OCI-LY7 (cell line): Measurements from ENCODE around the gene PLCL1. TPM values are rescaled to one million over a fixed set of nuclear protein-coding genes. Genes with fewer than 3 reads are reported as not detected.

Experiments
- BruUV-seq: library from RNA; stranded (reverse); fragments of 400-500 nt; replicated peaks from 2 replicates; lab custom pipeline; 2021; lab: Mats Ljungman, UMichigan
- CTCF ChIA-PET: fragments of 300-600 bp; sonication (Branson Sonifier 250); formaldehyde crosslinking; loops from one replicate; lab custom pipeline; 2022; ENCODE audit warnings: antibody characterized with exemption; ENCODE audit not compliant: unreplicated experiment; lab: Charles Lee
- POLR2A ChIA-PET: fragments of 300-600 bp; sonication (Branson Sonifier 250); formaldehyde crosslinking; loops from one replicate; lab custom pipeline; 2022; ENCODE audit warnings: antibody characterized with exemption; lab: Charles Lee
- DNase-seq: peaks from one replicate; pipeline ENCODE4 v3.0.0-alpha.2; 2015; ENCODE audit warnings: low spot score
- H2AFZ ChIP-seq: fragments of 200-600 bp; sonication (generic), shearing (Covaris generic); 2 replicates; pipeline ENCODE4 v1.6.1; 2014; ENCODE audit warnings: mild to moderate bottlenecking, antibody characterized with exemption, low read length, moderate library complexity
- H3K27ac ChIP-seq: fragments of 200-600 bp; sonication (generic); 2 replicates; pipeline ENCODE4 v1.5.1; 2014; ENCODE audit warnings: mixed run types, low read depth, mild to moderate bottlenecking, moderate library complexity, low read length, inconsistent platforms; ENCODE audit not compliant: poor library complexity, severe bottlenecking
- H3K36me3 ChIP-seq: fragments of 200-600 bp; sonication (generic); 2 replicates; pipeline ENCODE4 v1.6.1; 2014; ENCODE audit warnings: mild to moderate bottlenecking, antibody characterized with exemption, low read length, moderate library complexity, mixed read lengths; ENCODE audit not compliant: insufficient read depth
- H3K4me1 ChIP-seq: fragments of 200-600 bp; sonication (generic); 2 replicates; pipeline ENCODE4 v1.5.1; 2014; ENCODE audit warnings: mild to moderate bottlenecking, low read length; ENCODE audit not compliant: insufficient read depth, poor library complexity, severe bottlenecking
- H3K4me2 ChIP-seq: fragments of 200-600 bp; sonication (generic); 2 replicates; pipeline ENCODE4 v1.6.1; 2014; ENCODE audit warnings: mild to moderate bottlenecking, low read length
- H3K4me3 ChIP-seq: fragments of 200-600 bp; sonication (generic); 2 replicates; pipeline ENCODE4 v1.5.1; 2014; ENCODE audit warnings: mild to moderate bottlenecking, low read depth, low read length; ENCODE audit not compliant: poor library complexity, severe bottlenecking
- H3K79me2 ChIP-seq: fragments of 200-600 bp; sonication (generic); 2 replicates; pipeline ENCODE4 v1.6.1; 2016; ENCODE audit warnings: low read depth, mild to moderate bottlenecking, low read length, moderate library complexity, mixed read lengths; ENCODE audit not compliant: insufficient read depth
- H3K9me2 ChIP-seq: fragments of 200-600 bp; sonication (generic); 2 replicates; pipeline ENCODE4 v1.6.1; 2016; ENCODE audit warnings: mild to moderate bottlenecking, low read length, mixed read lengths; ENCODE audit not compliant: insufficient read depth
- H3K9me3 ChIP-seq: fragments of 200-600 bp; sonication (generic); 2 replicates; pipeline ENCODE4 v1.6.1; 2014; ENCODE audit warnings: mild to moderate bottlenecking, mixed run types, low read length, mixed read lengths
- H4K20me1 ChIP-seq: fragments of 200-600 bp; sonication (generic); 2 replicates; pipeline ENCODE4 v1.6.1; 2014; ENCODE audit warnings: mild to moderate bottlenecking, antibody characterized with exemption, low read length, moderate library complexity, mixed read lengths; ENCODE audit not compliant: insufficient read depth
- EZH2phosphoT487 ChIP-seq: fragments of 200-600 bp; sonication (generic); IDR thresholded peaks from 2 replicates; pipeline ENCODE4 v1.6.1; 2018; ENCODE audit warnings: low read depth, borderline replicate concordance, mild to moderate bottlenecking, mixed run types, antibody characterized with exemption, low read length, moderate library complexity, mixed read lengths
- intact Hi-C: fragments of 100-400 bp; cut with micrococcal nuclease; formaldehyde crosslinking; loops from one replicate; pipeline ENCODE4 v1.10.0; 2022; ENCODE audit not compliant: unreplicated experiment
- total RNA-seq, 2 experiments: library from RNA; depleted of rRNA in 1 of 2; stranded (reverse); fragments of >200 nt in 1 of 2; shearing (Covaris generic) in 1 of 2; gene quantifications; 2 replicates each; pipeline ENCODE4 v1.2.3, GENCODE V29; 2014 to 2022
- TF ChIP-seq, protein P1 (sequence below): fragments of 200-600 bp; sonication (generic); conservative IDR thresholded peaks from 2 replicates; pipeline ENCODE4 v1.5.1; 2014; ENCODE audit warnings: mild to moderate bottlenecking, antibody characterized with exemption, low read length, moderate library complexity, mixed read lengths

Gene PLCL1
- total RNA-seq, 2 experiments from 2014 or later, result 0.03 TPM; not detected in 1

DNA sequence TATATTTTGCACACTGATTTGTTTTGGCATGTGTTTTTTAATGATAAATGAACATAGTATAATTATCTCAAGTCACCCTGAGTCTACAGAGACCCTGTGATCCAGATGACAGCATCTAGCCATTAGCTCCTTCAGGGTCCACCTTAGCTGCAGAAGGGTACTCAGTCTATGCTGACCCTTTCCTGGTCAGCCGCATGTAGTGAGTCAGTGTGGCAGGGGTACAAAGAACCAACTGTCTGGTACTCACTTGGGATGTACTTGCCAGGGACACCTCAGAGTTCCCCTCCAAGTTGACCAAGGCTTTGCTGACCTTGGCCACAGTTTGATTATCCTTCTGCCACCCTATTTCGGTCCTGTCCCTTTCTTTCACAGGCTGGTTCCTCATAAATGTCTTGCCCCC is 369.5 kb downstream of the PLCL1 start:
- Histone ChIP-seq H3K27ac (no peak overlapping the region), H2AFZ (no peak overlapping the region), H3K9me3 (no peaks in the 10 kb centered on the region), H3K4me3 (no peak overlapping the region), H3K79me2 (no peaks in the 10 kb centered on the region), H3K36me3 (no peaks in the 10 kb centered on the region), H3K9me2 (no peaks in the 10 kb centered on the region), H3K4me2 (no peak overlapping the region), H4K20me1 (no peaks in the 10 kb centered on the region), H3K4me1 (no peaks in the 10 kb centered on the region)
- intact Hi-C loops, result no loop called here
- CTCF ChIA-PET, result no interaction called here
- TF ChIP-seq EZH2phosphoT487, result no peak
- TF ChIP-seq, protein P1, sequence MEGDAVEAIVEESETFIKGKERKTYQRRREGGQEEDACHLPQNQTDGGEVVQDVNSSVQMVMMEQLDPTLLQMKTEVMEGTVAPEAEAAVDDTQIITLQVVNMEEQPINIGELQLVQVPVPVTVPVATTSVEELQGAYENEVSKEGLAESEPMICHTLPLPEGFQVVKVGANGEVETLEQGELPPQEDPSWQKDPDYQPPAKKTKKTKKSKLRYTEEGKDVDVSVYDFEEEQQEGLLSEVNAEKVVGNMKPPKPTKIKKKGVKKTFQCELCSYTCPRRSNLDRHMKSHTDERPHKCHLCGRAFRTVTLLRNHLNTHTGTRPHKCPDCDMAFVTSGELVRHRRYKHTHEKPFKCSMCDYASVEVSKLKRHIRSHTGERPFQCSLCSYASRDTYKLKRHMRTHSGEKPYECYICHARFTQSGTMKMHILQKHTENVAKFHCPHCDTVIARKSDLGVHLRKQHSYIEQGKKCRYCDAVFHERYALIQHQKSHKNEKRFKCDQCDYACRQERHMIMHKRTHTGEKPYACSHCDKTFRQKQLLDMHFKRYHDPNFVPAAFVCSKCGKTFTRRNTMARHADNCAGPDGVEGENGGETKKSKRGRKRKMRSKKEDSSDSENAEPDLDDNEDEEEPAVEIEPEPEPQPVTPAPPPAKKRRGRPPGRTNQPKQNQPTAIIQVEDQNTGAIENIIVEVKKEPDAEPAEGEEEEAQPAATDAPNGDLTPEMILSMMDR, result no peak
- BruUV-seq, result no TSS peak
- POLR2A ChIA-PET, result interaction anchor here (0.6 to 1.0 kb wide), 2 partner anchors 105 to 270 kb away, joined by 3 read pairs; no protein-coding TSS in a partner anchor
- no peak for DNase-seq

DNA sequence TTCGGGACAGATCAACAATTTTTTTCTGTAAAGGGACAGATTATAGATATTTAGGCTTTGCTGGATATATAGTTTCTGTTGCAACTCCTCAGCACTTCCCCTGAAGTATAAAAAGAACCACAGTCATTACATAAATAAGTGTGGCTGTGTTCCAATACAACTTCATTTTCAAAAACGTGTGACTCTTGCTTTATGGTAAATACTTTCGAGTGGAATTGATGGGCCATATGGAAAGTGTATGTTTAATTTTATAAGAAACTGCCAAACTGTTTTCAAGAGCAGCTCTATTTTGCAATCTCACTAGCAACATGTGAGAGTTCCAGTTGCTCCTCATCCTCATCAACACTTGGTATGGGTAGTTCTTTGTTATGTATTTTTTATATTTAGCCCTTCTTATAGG is 370.9 kb downstream of the PLCL1 start:
- Histone ChIP-seq H3K4me1 (no peaks in the 10 kb centered on the region), H3K36me3 (no peaks in the 10 kb centered on the region), H2AFZ (no peak overlapping the region), H3K27ac (no peak overlapping the region), H3K9me2 (no peaks in the 10 kb centered on the region), H3K4me3 (no peak overlapping the region), H4K20me1 (no peaks in the 10 kb centered on the region), H3K9me3 (no peaks in the 10 kb centered on the region), H3K79me2 (no peaks in the 10 kb centered on the region), H3K4me2 (no peak overlapping the region)
- intact Hi-C loops, result no loop called here
- DNase-seq, result no peak
- POLR2A ChIA-PET, result interaction anchor here (0.7 kb wide), 1 partner anchor 364 kb away, joined by 4 read pairs; no protein-coding TSS in a partner anchor
- no TSS peak for BruUV-seq
- CTCF ChIA-PET, result no interaction called here
- TF ChIP-seq, protein P1, result no peak
- TF ChIP-seq EZH2phosphoT487, result no peak

DNA sequence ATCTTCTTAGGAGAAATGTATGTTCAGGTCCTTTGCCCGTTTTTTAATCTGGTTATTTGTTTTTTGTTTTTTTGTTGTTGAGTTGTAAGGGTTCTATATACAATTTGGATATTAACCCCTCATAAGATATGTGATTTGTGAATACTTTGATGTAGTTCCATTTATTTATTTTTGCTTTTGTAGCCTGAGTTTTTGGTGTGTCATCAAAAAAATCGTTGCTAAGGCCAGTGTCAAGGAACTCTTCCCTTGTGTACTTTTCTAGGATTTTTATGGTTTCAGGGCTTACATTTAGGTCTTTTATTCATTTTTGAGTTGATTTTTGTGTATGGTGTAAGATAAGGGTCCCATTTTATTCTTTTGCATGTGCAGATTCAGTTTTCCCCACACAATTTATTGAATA is 372.6 kb downstream of the PLCL1 start:
- Histone ChIP-seq H4K20me1 (no peaks in the 10 kb centered on the region), H3K9me3 (no peaks in the 10 kb centered on the region), H3K9me2 (no peaks in the 10 kb centered on the region), H3K79me2 (no peaks in the 10 kb centered on the region), H2AFZ (no peak overlapping the region), H3K4me3 (no peak overlapping the region), H3K27ac (no peak overlapping the region), H3K4me2 (no peak overlapping the region), H3K4me1 (no peaks in the 10 kb centered on the region), H3K36me3 (no peaks in the 10 kb centered on the region)
- intact Hi-C loops, result no loop called here
- CTCF ChIA-PET, result no interaction called here
- no TSS peak for BruUV-seq
- no peak for TF ChIP-seq EZH2phosphoT487
- TF ChIP-seq, protein P1, result no peak
- DNase-seq, result no peak
- POLR2A ChIA-PET, result no interaction called here
